GM23338 (cell line): ENCODE data around the gene DMAC2L. TPM values are rescaled to one million over a fixed set of nuclear protein-coding genes. Genes with fewer than 3 reads are reported as not detected.

Source experiments
- ATAC-seq: fragments of 200-7000 bp; cut with Tn5 transposase; 3 replicates; pipeline ENCODE4 v1.9.1; 2020
- DNase-seq: peaks from one replicate; pipeline ENCODE4 v3.0.0-alpha.2; 2015; ENCODE audit warnings: low spot score
- H2AFZ ChIP-seq: fragments of 200-600 bp; sonication (generic); 2 replicates; pipeline ENCODE4 v1.8.0; 2016; ENCODE audit warnings: antibody characterized with exemption, mild to moderate bottlenecking, moderate library complexity
- H3F3A ChIP-seq: fragments of 200-600 bp; sonication (generic); replicated peaks from 2 replicates; pipeline ENCODE4 v1.8.0; 2017; ENCODE audit warnings: antibody characterized with exemption, mixed run types, low read depth
- H3K27ac ChIP-seq: fragments of 200-600 bp; sonication (generic); 2 replicates; pipeline ENCODE4 v1.6.1; 2016; ENCODE audit warnings: low read depth
- H3K27me3 ChIP-seq: fragments of 200-600 bp; sonication (generic); 2 replicates; pipeline ENCODE4 v1.8.0; 2016; ENCODE audit warnings: mild to moderate bottlenecking, mixed run types, moderate library complexity; ENCODE audit not compliant: insufficient read depth
- H3K36me3 ChIP-seq: fragments of 200-600 bp; sonication (generic); 2 replicates; pipeline ENCODE4 v1.8.0; 2016; ENCODE audit warnings: mild to moderate bottlenecking; ENCODE audit not compliant: insufficient read depth
- H3K4me1 ChIP-seq: fragments of 200-600 bp; sonication (generic); 2 replicates; pipeline ENCODE4 v1.8.0; 2016; ENCODE audit warnings: mild to moderate bottlenecking, moderate library complexity; ENCODE audit not compliant: insufficient read depth
- H3K4me2 ChIP-seq: fragments of 200-600 bp; sonication (generic); 2 replicates; pipeline ENCODE4 v1.7.1; 2017; ENCODE audit warnings: mixed run types
- H3K4me3 ChIP-seq: fragments of 200-600 bp; sonication (generic); 2 replicates; pipeline ENCODE4 v1.6.1; 2016; ENCODE audit warnings: mixed run types
- H3K79me2 ChIP-seq: fragments of 200-600 bp; sonication (generic); replicated peaks from 2 replicates; pipeline ENCODE4 v1.8.0; 2017; ENCODE audit warnings: mild to moderate bottlenecking; ENCODE audit not compliant: insufficient read depth
- H3K9me2 ChIP-seq: fragments of 200-600 bp; sonication (generic); 2 replicates; pipeline ENCODE4 v1.8.0; 2017; ENCODE audit not compliant: insufficient read depth
- H4K20me1 ChIP-seq: fragments of 200-600 bp; sonication (generic); replicated peaks from 2 replicates; pipeline ENCODE4 v1.8.0; 2017; ENCODE audit warnings: mild to moderate bottlenecking; ENCODE audit not compliant: insufficient read depth
- H3K27ac Mint-ChIP-seq: 2 replicates; pipeline ENCODE4 v1.8.0; 2020; ENCODE audit warnings: inconsistent platforms, mild to moderate bottlenecking, moderate library complexity, mixed read lengths
- H3K27me3 Mint-ChIP-seq: 3 replicates; pipeline ENCODE4 v1.8.0; 2022; ENCODE audit warnings: low read depth, mild to moderate bottlenecking, moderate library complexity, mixed read lengths, inconsistent platforms; ENCODE audit not compliant: insufficient read depth, poor library complexity
- H3K36me3 Mint-ChIP-seq: 3 replicates; pipeline ENCODE4 v1.8.0; 2021; ENCODE audit warnings: low read depth, mild to moderate bottlenecking, inconsistent platforms, moderate library complexity, mixed read lengths
- H3K4me1 Mint-ChIP-seq: 3 replicates; pipeline ENCODE4 v1.8.0; 2020; ENCODE audit warnings: mild to moderate bottlenecking, inconsistent platforms, mixed read lengths
- H3K4me3 Mint-ChIP-seq: 3 replicates; pipeline ENCODE4 v1.8.0; 2021; ENCODE audit warnings: moderate library complexity, mild to moderate bottlenecking, inconsistent platforms, mixed read lengths
- H3K9me3 Mint-ChIP-seq: 3 replicates; pipeline ENCODE4 v1.8.0; 2020; ENCODE audit warnings: moderate library complexity, mild to moderate bottlenecking, inconsistent platforms, mixed read lengths
- CREB1 ChIP-seq: fragments of 250-450 bp; sonication (Bioruptor Pico); IDR thresholded peaks from 2 replicates; pipeline ENCODE4 v1.5.0; 2020; ENCODE audit warnings: low read depth, mild to moderate bottlenecking, moderate library complexity
- CTCF ChIP-seq, 2 experiments: fragments of 200-600 bp in 1 of 2; sonication (generic) in 1 of 2; conservative IDR thresholded peaks; 2 replicates each; pipeline versions ENCODE4 v1.5.1 to v1.6.1; 2016 to 2017; ENCODE audit warnings: antibody characterized with exemption in 2 of 2, low read depth in 2 of 2, mild to moderate bottlenecking in 2 of 2, moderate library complexity in 1 of 2
- ETS1 ChIP-seq: IDR thresholded peaks from 2 replicates; pipeline ENCODE4 v1.6.1; 2016; ENCODE audit warnings: antibody characterized with exemption
- EZH2 ChIP-seq: fragments of 200-600 bp; sonication (generic); IDR thresholded peaks from one replicate; pipeline ENCODE4 v1.8.0; 2017; ENCODE audit warnings: antibody characterized with exemption, mild to moderate bottlenecking, low read depth; ENCODE audit not compliant: unreplicated experiment
- EZH2phosphoT487 ChIP-seq: fragments of 200-600 bp; sonication (generic); IDR thresholded peaks from one replicate; pipeline ENCODE4 v1.8.1; 2018; ENCODE audit warnings: antibody characterized with exemption; ENCODE audit not compliant: unreplicated experiment
- JUNB ChIP-seq: IDR thresholded peaks from one replicate; pipeline ENCODE4 v1.6.1; 2016; ENCODE audit warnings: antibody characterized with exemption; ENCODE audit not compliant: unreplicated experiment
- NANOG ChIP-seq: IDR thresholded peaks from 2 replicates; pipeline ENCODE4 v1.6.1; 2016; ENCODE audit warnings: antibody characterized with exemption, borderline replicate concordance
- POLR2AphosphoS5 ChIP-seq: IDR thresholded peaks from 2 replicates; pipeline ENCODE4 v1.6.1; 2016; ENCODE audit warnings: antibody characterized with exemption, low read depth
- REST ChIP-seq: IDR thresholded peaks from one replicate; pipeline ENCODE4 v1.6.1; 2018; ENCODE audit warnings: antibody characterized with exemption; ENCODE audit not compliant: unreplicated experiment
- STAT1 ChIP-seq: IDR thresholded peaks from one replicate; pipeline ENCODE4 v1.6.1; 2016; ENCODE audit warnings: antibody characterized with exemption; ENCODE audit not compliant: unreplicated experiment
- ZNF114 ChIP-seq: fragments of 250-450 bp; sonication (Bioruptor Pico); IDR thresholded peaks from 2 replicates; pipeline ENCODE4 v1.5.0; 2020; ENCODE audit warnings: mild to moderate bottlenecking, moderate library complexity
- ZNF331 ChIP-seq: fragments of 250-450 bp; sonication (Bioruptor Pico); IDR thresholded peaks from 2 replicates; pipeline ENCODE4 v1.5.0; 2020; ENCODE audit warnings: low read depth, mild to moderate bottlenecking, moderate library complexity
- ZNF462 ChIP-seq: fragments of 250-450 bp; sonication (Bioruptor Pico); IDR thresholded peaks from 2 replicates; pipeline ENCODE4 v1.5.0; 2020; ENCODE audit warnings: mild to moderate bottlenecking, moderate library complexity
- polyA plus RNA-seq: library from polyadenylated mRNA; unstranded; fragments of >200 nt; fragmentation: Nextera tagmentation; extraction: Ambion mirVana; gene quantifications from 2 replicates; pipeline ENCODE4 v1.2.1, GENCODE V29; 2016
- total RNA-seq: library from RNA; depleted of rRNA; stranded (reverse); fragments of >200 nt; shearing (Covaris generic); gene quantifications from 2 replicates; pipeline ENCODE4 v1.2.3, GENCODE V29; 2014

Gene DMAC2L
- total and polyA plus RNA-seq, 2 experiments from 2014 or later = 22.5 to 33.8 TPM

- DNase-seq = no peak
- no peaks in the 10 kb centered on the region for H3K9me3 Mint-ChIP-seq
- H3K4me1 ChIP-seq = no peaks in the 10 kb centered on the region
- no peaks in the 10 kb centered on the region for H3K27me3 ChIP-seq
- H3K27ac ChIP-seq = no peak overlapping the region
- no peaks in the 10 kb centered on the region for H3F3A ChIP-seq
- no peaks in the 10 kb centered on the region for H3K36me3 ChIP-seq
- no peak for TF ChIP-seq ZNF114 (CRISPR knock-in tag)
- TF ChIP-seq EZH2 = no peak
- TF ChIP-seq ZNF331 (CRISPR knock-in tag) = no peak
- no peak for TF ChIP-seq CREB1 (CRISPR knock-in tag)
- no peak for TF ChIP-seq POLR2AphosphoS5
- TF ChIP-seq JUNB = no peak
- no peak for TF ChIP-seq ETS1
- TF ChIP-seq NANOG = no peak
- TF ChIP-seq ZNF462 = no peak
- TF ChIP-seq EZH2phosphoT487 = no peak
- no peak for TF ChIP-seq CTCF (conservative IDR thresholded peaks at IDR 0.05; ENCODE audit: low read depth in 2 of 2)
- TF ChIP-seq STAT1 = no peak
- TF ChIP-seq REST = no peak
- no peak overlapping the region for H3K27ac Mint-ChIP-seq
- peaks cover 2% of the 10 kb centered on the region for H3K27me3 Mint-ChIP-seq
- no peaks in the 10 kb centered on the region for H3K79me2 ChIP-seq
- peaks cover 14% of the 10 kb centered on the region for H3K36me3 Mint-ChIP-seq
- no peaks in the 10 kb centered on the region for H4K20me1 ChIP-seq
- no peak overlapping the region for H3K4me2 ChIP-seq
- no peak overlapping the region for H3K4me3 Mint-ChIP-seq
- no peaks in the 10 kb centered on the region for H3K9me2 ChIP-seq
- H2AFZ ChIP-seq = no peak overlapping the region
- ATAC-seq = no peak
- H3K4me3 ChIP-seq = no peak overlapping the region
- no peaks in the 10 kb centered on the region for H3K4me1 Mint-ChIP-seq
Observed at GRCh38 chr14:50290306-50290705, 21.8 kb upstream of the DMAC2L start.
